ENCODE results near the gene RC3H2.
"Not testable (repeated sequence)": the region's sequence is repeated elsewhere in the genome, so short reads cannot be mapped to it uniquely, and the experiment has no call there.

The RC3H2 gene

GRCh38 chr9:122923947-122924346 lies 18.8 kb upstream of the RC3H2 start:
- DNase-seq, result no peak

- no peak for DNase-seq
Observed at GRCh38 chr9:122922713-122923112, 17.6 kb upstream of the RC3H2 start.

- no peak for DNase-seq
Observed at GRCh38 chr9:122918310-122918709, 13.2 kb upstream of the RC3H2 start.

- DNase-seq, result peak; percentile 78
Observed at GRCh38 chr9:122912964-122913673, 8.0 kb upstream of the RC3H2 start, which contains the start of gene ZBTB6. ZBTB6 (minus strand) TSS chr9:122913323; CDS start chr9:122912072, 1,251 bp downstream.

GRCh38 chr9:122912671-122912963 lies 7.5 kb upstream of the RC3H2 start:
- DNase-seq, result no peak

GRCh38 chr9:122906122-122906521 lies 963 bp upstream of the RC3H2 start:
- not testable (repeated sequence) for DNase-seq

GRCh38 chr9:122904466-122904822 lies 715 bp downstream of the RC3H2 start:
- DNase-seq, result peak; percentile 16

- DNase-seq, result peak; percentile 18
Observed at GRCh38 chr9:122900791-122901190, 4.4 kb downstream of the RC3H2 start.

GRCh38 chr9:122897969-122898368 lies 7.2 kb downstream of the RC3H2 start:
- no peak for DNase-seq

GRCh38 chr9:122888480-122888879 lies 16.7 kb downstream of the RC3H2 start:
- no peak for DNase-seq

- DNase-seq, result no peak
Observed at GRCh38 chr9:122883125-122883524, 22.0 kb downstream of the RC3H2 start.

- DNase-seq, result no peak
Observed at GRCh38 chr9:122879443-122879842, 25.7 kb downstream of the RC3H2 start.

GRCh38 chr9:122875523-122875922 lies 29.6 kb downstream of the RC3H2 start:
- DNase-seq, result no peak

GRCh38 chr9:122867276-122867675 lies 37.9 kb downstream of the RC3H2 start:
- not testable (repeated sequence) for DNase-seq

- DNase-seq, result no peak
Observed at GRCh38 chr9:122866079-122866478, 39.1 kb downstream of the RC3H2 start.

GRCh38 chr9:122865300-122865699 lies 39.9 kb downstream of the RC3H2 start:
- no peak for DNase-seq

- DNase-seq, result no peak
Observed at GRCh38 chr9:122863407-122863806, 41.8 kb downstream of the RC3H2 start.

GRCh38 chr9:122860319-122861142 lies 44.6 kb downstream of the RC3H2 start:
- DNase-seq, result no peak

GRCh38 chr9:122857815-122858214 lies 47.3 kb downstream of the RC3H2 start:
- no peak for DNase-seq

GRCh38 chr9:122852085-122852786 lies 52.9 kb downstream of the RC3H2 start:
- DNase-seq, result not testable (repeated sequence)

GRCh38 chr9:122848256-122848943 lies 56.8 kb downstream of the RC3H2 start:
- no peak for DNase-seq

- peak; percentile 71 for DNase-seq
Observed at GRCh38 chr9:122846371-122846940, 58.7 kb downstream of the RC3H2 start.

GRCh38 chr9:122845116-122845515 lies 60.0 kb downstream of the RC3H2 start:
- DNase-seq, result no peak

Measured in central memory CD4-positive, alpha-beta T cell (primary cell).